PFSK-1 (cell line): ENCODE results near the gene PTGDS.

Experiments
- POLR2AphosphoS5 ChIP-seq: IDR thresholded peaks from 2 replicates; pipeline ENCODE4 v1.6.1; 2012; ENCODE audit warnings: low read depth, mild to moderate bottlenecking, control low read depth, low read length, moderate library complexity
- SIN3A ChIP-seq: IDR thresholded peaks from 2 replicates; pipeline ENCODE4 v1.6.1; 2012; ENCODE audit warnings: mild to moderate bottlenecking, low read length, moderate library complexity, borderline replicate concordance; ENCODE audit not compliant: insufficient read depth
- TF ChIP-seq, protein P1 (sequence below), 2 experiments: IDR thresholded peaks; 2 replicates each; pipeline versions ENCODE4 v1.6.1 to v1.8.0; 2011 to 2012; ENCODE audit warnings: low read depth in 2 of 2, low read length in 2 of 2, control low read depth in 1 of 2, inconsistent platforms in 1 of 2, mild to moderate bottlenecking in 1 of 2, moderate library complexity in 1 of 2; ENCODE audit not compliant: insufficient read depth in 1 of 2

DNA sequence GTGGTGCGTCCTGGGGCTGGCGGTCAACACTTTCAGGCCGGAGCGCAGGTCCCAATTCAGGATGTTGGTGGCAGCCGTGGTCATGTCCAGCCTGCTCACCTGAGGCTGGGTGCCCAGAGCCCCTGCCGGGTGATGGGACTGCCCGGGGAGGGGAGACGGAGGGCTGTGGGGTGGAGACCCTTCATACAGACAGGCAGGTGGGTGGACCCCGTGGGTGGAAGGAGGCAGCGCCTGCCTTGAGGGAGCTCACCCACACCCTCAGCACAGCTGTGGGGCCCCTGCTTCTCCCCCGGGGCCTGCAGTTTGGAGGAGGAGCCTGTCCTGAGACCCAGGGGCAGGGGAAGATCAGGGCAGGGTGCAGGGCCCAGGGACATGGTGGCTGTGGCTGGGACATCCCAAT, 6.9 kb upstream of the PTGDS start:
- TF ChIP-seq, protein P1, sequence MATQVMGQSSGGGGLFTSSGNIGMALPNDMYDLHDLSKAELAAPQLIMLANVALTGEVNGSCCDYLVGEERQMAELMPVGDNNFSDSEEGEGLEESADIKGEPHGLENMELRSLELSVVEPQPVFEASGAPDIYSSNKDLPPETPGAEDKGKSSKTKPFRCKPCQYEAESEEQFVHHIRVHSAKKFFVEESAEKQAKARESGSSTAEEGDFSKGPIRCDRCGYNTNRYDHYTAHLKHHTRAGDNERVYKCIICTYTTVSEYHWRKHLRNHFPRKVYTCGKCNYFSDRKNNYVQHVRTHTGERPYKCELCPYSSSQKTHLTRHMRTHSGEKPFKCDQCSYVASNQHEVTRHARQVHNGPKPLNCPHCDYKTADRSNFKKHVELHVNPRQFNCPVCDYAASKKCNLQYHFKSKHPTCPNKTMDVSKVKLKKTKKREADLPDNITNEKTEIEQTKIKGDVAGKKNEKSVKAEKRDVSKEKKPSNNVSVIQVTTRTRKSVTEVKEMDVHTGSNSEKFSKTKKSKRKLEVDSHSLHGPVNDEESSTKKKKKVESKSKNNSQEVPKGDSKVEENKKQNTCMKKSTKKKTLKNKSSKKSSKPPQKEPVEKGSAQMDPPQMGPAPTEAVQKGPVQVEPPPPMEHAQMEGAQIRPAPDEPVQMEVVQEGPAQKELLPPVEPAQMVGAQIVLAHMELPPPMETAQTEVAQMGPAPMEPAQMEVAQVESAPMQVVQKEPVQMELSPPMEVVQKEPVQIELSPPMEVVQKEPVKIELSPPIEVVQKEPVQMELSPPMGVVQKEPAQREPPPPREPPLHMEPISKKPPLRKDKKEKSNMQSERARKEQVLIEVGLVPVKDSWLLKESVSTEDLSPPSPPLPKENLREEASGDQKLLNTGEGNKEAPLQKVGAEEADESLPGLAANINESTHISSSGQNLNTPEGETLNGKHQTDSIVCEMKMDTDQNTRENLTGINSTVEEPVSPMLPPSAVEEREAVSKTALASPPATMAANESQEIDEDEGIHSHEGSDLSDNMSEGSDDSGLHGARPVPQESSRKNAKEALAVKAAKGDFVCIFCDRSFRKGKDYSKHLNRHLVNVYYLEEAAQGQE (IDR thresholded peaks at IDR 0.05; ENCODE audit: insufficient read depth in 1 of 2, low read depth in 2 of 2, low read length in 2 of 2): no peak
- no peak for TF ChIP-seq SIN3A
- no peak for TF ChIP-seq POLR2AphosphoS5
